ENCODE data around the gene KASH5.

KASH5 gene

GRCh38 chr19:49443366-49444099 lies 55.5 kb downstream of the KASH5 start (continued):
- no peak for TF ChIP-seq ZNF175 (tag by site-specific recombination; IDR thresholded peaks at IDR 0.05)
- TF ChIP-seq PRDM1 (tag by site-specific recombination; IDR thresholded peaks at IDR 0.05) = peak; percentile 77
- no peak for TF ChIP-seq ZNF830 (tag by site-specific recombination; IDR thresholded peaks at IDR 0.05; ENCODE audit: low read depth)
- TF ChIP-seq ZNF239 (tag by site-specific recombination; IDR thresholded peaks at IDR 0.05) = no peak
- no peak; the same call in 1 of the 2 replicates for TF ChIP-seq KLF7 (tag by site-specific recombination; IDR thresholded peaks at IDR 0.05; ENCODE audit: borderline replicate concordance)
- peak; percentile 75 for TF ChIP-seq ZNF792 (tag by site-specific recombination; IDR thresholded peaks at IDR 0.05)
- TF ChIP-seq ZNF148 (tag by site-specific recombination; IDR thresholded peaks at IDR 0.05; ENCODE audit: borderline replicate concordance) = 0 out of 2 replicates have a peak, but pooled peaks have one; percentile 9
- TF ChIP-seq SALL2 (tag by site-specific recombination; IDR thresholded peaks at IDR 0.05; ENCODE audit: borderline replicate concordance) = no peak
- TF ChIP-seq AEBP2 (tag by site-specific recombination; IDR thresholded peaks at IDR 0.05; ENCODE audit: borderline replicate concordance) = no peak
- TF ChIP-seq HOXC10 (CRISPR knock-in tag; IDR thresholded peaks at IDR 0.05) = no peak
- TF ChIP-seq ZNF202 (tag by site-specific recombination; IDR thresholded peaks at IDR 0.05; ENCODE audit: borderline replicate concordance) = no peak
- TF ChIP-seq ZNF747 (tag by site-specific recombination; IDR thresholded peaks at IDR 0.05) = no peak
- TF ChIP-seq ZNF114 (tag by site-specific recombination; IDR thresholded peaks at IDR 0.05) = no peak
- TF ChIP-seq GLIS2 (tag by site-specific recombination; IDR thresholded peaks at IDR 0.05) = peak; percentile 89
- peak; percentile 97 for TF ChIP-seq ZNF76 (tag by site-specific recombination; IDR thresholded peaks at IDR 0.05; ENCODE audit: borderline replicate concordance, low read depth)
- no peak for TF ChIP-seq ZNF645 (tag by site-specific recombination; IDR thresholded peaks at IDR 0.05)
- no peak for TF ChIP-seq ZNF658 (tag by site-specific recombination; IDR thresholded peaks at IDR 0.05)
- TF ChIP-seq GLI4 (tag by site-specific recombination; IDR thresholded peaks at IDR 0.05) = no peak; the same call in 1 of the 2 replicates
- TF ChIP-seq ZNF37A (tag by site-specific recombination; IDR thresholded peaks at IDR 0.05) = no peak
- TF ChIP-seq ZNF514 (tag by site-specific recombination; IDR thresholded peaks at IDR 0.05) = no peak
- TF ChIP-seq ZBTB1 (tag by site-specific recombination; IDR thresholded peaks at IDR 0.05) = 0 out of 2 replicates have a peak, but pooled peaks have one; percentile 37
- 0 out of 2 replicates have a peak, but pooled peaks have one; percentile 44 for TF ChIP-seq REPIN1 (tag by site-specific recombination; IDR thresholded peaks at IDR 0.05; ENCODE audit: low read depth)
- peak; percentile 83 for TF ChIP-seq ZBTB10 (tag by site-specific recombination; IDR thresholded peaks at IDR 0.05)
- no peak for TF ChIP-seq ZNF626 (tag by site-specific recombination; IDR thresholded peaks at IDR 0.05)
- TF ChIP-seq ZNF354C (tag by site-specific recombination; IDR thresholded peaks at IDR 0.05; ENCODE audit: borderline replicate concordance, low read depth) = no peak
- TF ChIP-seq ZNF138 (tag by site-specific recombination; IDR thresholded peaks at IDR 0.05; ENCODE audit: borderline replicate concordance) = no peak
- TF ChIP-seq ZNF777 (tag by site-specific recombination; IDR thresholded peaks at IDR 0.05; ENCODE audit: borderline replicate concordance) = peak; percentile 48; the same call in 1 of the 2 replicates
- 0 out of 2 replicates have a peak, but pooled peaks have one; percentile 39 for TF ChIP-seq PRDM4 (tag by site-specific recombination; IDR thresholded peaks at IDR 0.05)
- peak; percentile 87 for TF ChIP-seq ZNF501 (tag by site-specific recombination; IDR thresholded peaks at IDR 0.05)
- TF ChIP-seq ZFP41 (tag by site-specific recombination; IDR thresholded peaks at IDR 0.05; ENCODE audit: borderline replicate concordance) = no peak

Data from HEK293 (cell line).